ENCODE data around the gene PGGHG. TPM values are rescaled to one million over a fixed set of nuclear protein-coding genes. Genes with fewer than 3 reads are reported as not detected.
"Not testable (repeated sequence)": the region's sequence is repeated elsewhere in the genome, so short reads cannot be mapped to it uniquely, and the experiment has no call there.

PGGHG gene
- total and polyA plus RNA-seq, 3 experiments from 2014 or later = 9.8 to 81.2 (median 81.0) TPM

GRCh38 chr11:286977-287820 is 1.7 kb upstream of the PGGHG start:
- H3K27ac Mint-ChIP-seq = peak overlapping the region; percentile 93 to 99 (median 97)
- ChIA-PET POLR2A (interaction anchor here (0.6 to 5.6 kb wide), 13 partner anchors 9 to 79 kb away, joined by 4 to 62 read pairs (median 8); partner anchors contain the start of genes BET1L, NLRP6, PSMD13 and RIC8A), CTCF (interaction anchor here (0.8 to 4.3 kb wide), 10 partner anchors 18 to 164 kb away, joined by 3 to 25 read pairs (median 6); partner anchors contain the start of genes BET1L, IFITM2 and RIC8A)
- H3K9me3 Mint-ChIP-seq; H3K9me3 ChIP-seq (ENCODE audit: low read length); H3K27me3 Mint-ChIP-seq; H3K36me3 ChIP-seq (ENCODE audit: insufficient read depth, low read length); H3K27me3 ChIP-seq (ENCODE audit: insufficient read depth, low read length, poor library complexity, severe bottlenecking): not testable (repeated sequence)
- DNase-seq = peak; percentile 59 to 86 (median 73)
- peaks cover 3 to 38% (median 5%) of the 10 kb centered on the region in 3 donors for H3K36me3 Mint-ChIP-seq
- H3K27ac ChIP-seq (ENCODE audit: low read depth, low read length) = peak overlapping the region; percentile 79
- peak overlapping the region; percentile 94 to 99 (median 98) for H3K4me3 Mint-ChIP-seq
- peaks cover 36% of the 10 kb centered on the region for H3K4me1 ChIP-seq (ENCODE audit: insufficient read depth, low read length)
- peaks cover 40 to 72% (median 46%) of the 10 kb centered on the region in 3 donors for H3K4me1 Mint-ChIP-seq
- H3K4me3 ChIP-seq (ENCODE audit: low read length) = peak overlapping the region; percentile 74

- Histone ChIP-seq H3K27me3 (ENCODE audit: insufficient read depth, low read length, poor library complexity, severe bottlenecking) (no peaks in the 10 kb centered on the region), H3K4me3 (ENCODE audit: low read length) (peak overlapping the region; percentile 74), H3K36me3 (ENCODE audit: insufficient read depth, low read length) (no peaks in the 10 kb centered on the region), H3K9me3 (ENCODE audit: low read length) (no peaks in the 10 kb centered on the region), H3K4me1 (ENCODE audit: insufficient read depth, low read length) (peaks cover 28% of the 10 kb centered on the region), H3K27ac (ENCODE audit: low read depth, low read length) (peak overlapping the region; percentile 79)
- DNase-seq = peak in 3 of 5 donors; percentile 51 to 74 (median 69)
- H3K4me3 Mint-ChIP-seq = peak overlapping the region; percentile 94 to 99 (median 98)
- CTCF ChIA-PET = interaction anchor here (0.5 to 4.3 kb wide), 11 partner anchors 8 to 631 kb away, joined by 3 to 25 read pairs (median 5); partner anchors contain the start of genes BET1L, IFITM2 and RIC8A
- H3K27me3 Mint-ChIP-seq = peaks cover 0 to 9% of the 10 kb centered on the region in 2 donors
- H3K36me3 Mint-ChIP-seq = peaks cover under 1 to 39% (median 1%) of the 10 kb centered on the region in 3 donors
- H3K4me1 Mint-ChIP-seq = peaks cover 33 to 64% (median 39%) of the 10 kb centered on the region in 3 donors
- POLR2A ChIA-PET = interaction anchor here (0.6 to 5.6 kb wide), 12 partner anchors 8 to 119 kb away, joined by 4 to 62 read pairs (median 6); partner anchors contain the start of genes BET1L, NLRP6, PSMD13 and RIC8A
- no peaks in the 10 kb centered on the region for H3K9me3 Mint-ChIP-seq
- peak overlapping the region; percentile 93 to 99 (median 97) for H3K27ac Mint-ChIP-seq
Observed at GRCh38 chr11:287821-288477, 977 bp upstream of the PGGHG start.

- peaks cover 27% of the 10 kb centered on the region for H3K4me1 ChIP-seq (ENCODE audit: insufficient read depth, low read length)
- Mint-ChIP-seq H3K9me3 (no peaks in the 10 kb centered on the region), H3K4me3 (peak overlapping the region; percentile 80 to 94 (median 86)), H3K27ac (peak overlapping the region; percentile 90 to 99 (median 94)), H3K4me1 (peaks cover 25 to 54% (median 32%) of the 10 kb centered on the region in 3 donors), H3K27me3 (peaks cover 0 to 9% of the 10 kb centered on the region in 2 donors), H3K36me3 (peaks cover 0 to 45% (median 0%) of the 10 kb centered on the region in 3 donors)
- H3K4me3 ChIP-seq (ENCODE audit: low read length) = peak overlapping the region; percentile 45
- peak overlapping the region; percentile 61 for H3K27ac ChIP-seq (ENCODE audit: low read depth, low read length)
- ChIA-PET CTCF (interaction anchor here (0.7 to 4.3 kb wide), 6 partner anchors 8 to 73 kb away, joined by 3 to 24 read pairs (median 4); no protein-coding TSS in a partner anchor), POLR2A (interaction anchor here (1.0 to 5.6 kb wide), 8 partner anchors 9 to 118 kb away, joined by 3 to 62 read pairs (median 7); no protein-coding TSS in a partner anchor)
- peak; percentile 40 to 75 (median 70) for DNase-seq
- H3K9me3 ChIP-seq (ENCODE audit: low read length) = no peaks in the 10 kb centered on the region
- H3K27me3 ChIP-seq (ENCODE audit: insufficient read depth, low read length, poor library complexity, severe bottlenecking) = no peaks in the 10 kb centered on the region
- H3K36me3 ChIP-seq (ENCODE audit: insufficient read depth, low read length) = no peaks in the 10 kb centered on the region
Observed at GRCh38 chr11:289398-289711, 429 bp downstream of the PGGHG start.

GRCh38 chr11:289712-290620 is 1.0 kb downstream of the PGGHG start:
- H3K36me3 ChIP-seq (ENCODE audit: insufficient read depth, low read length) = no peaks in the 10 kb centered on the region
- CTCF ChIA-PET = interaction anchor here (0.7 to 4.3 kb wide), 5 partner anchors 9 to 83 kb away, joined by 3 to 24 read pairs (median 4); partner anchors contain the start of genes BET1L and RIC8A
- H3K4me3 Mint-ChIP-seq = peak overlapping the region; percentile 80 to 94 (median 86)
- no peaks in the 10 kb centered on the region for H3K9me3 ChIP-seq (ENCODE audit: low read length)
- POLR2A ChIA-PET = interaction anchor here (1.1 to 5.6 kb wide), 6 partner anchors 8 to 41 kb away, joined by 3 to 62 read pairs (median 8); no protein-coding TSS in a partner anchor
- DNase-seq = peak in 4 of 5 donors; percentile 34 to 70 (median 64)
- peaks cover 27% of the 10 kb centered on the region for H3K4me1 ChIP-seq (ENCODE audit: insufficient read depth, low read length)
- peaks cover 25 to 53% (median 32%) of the 10 kb centered on the region in 3 donors for H3K4me1 Mint-ChIP-seq
- H3K4me3 ChIP-seq (ENCODE audit: low read length) = peak overlapping the region; percentile 45
- H3K9me3 Mint-ChIP-seq = no peaks in the 10 kb centered on the region
- H3K27ac Mint-ChIP-seq = peak overlapping the region; percentile 90 to 99 (median 94)
- H3K27me3 Mint-ChIP-seq = peaks cover 0 to 9% of the 10 kb centered on the region in 2 donors
- peaks cover 0 to 50% (median 0%) of the 10 kb centered on the region in 3 donors for H3K36me3 Mint-ChIP-seq
- no peaks in the 10 kb centered on the region for H3K27me3 ChIP-seq (ENCODE audit: insufficient read depth, low read length, poor library complexity, severe bottlenecking)
- H3K27ac ChIP-seq (ENCODE audit: low read depth, low read length) = peak overlapping the region; percentile 61

- Mint-ChIP-seq H3K4me3 (peak overlapping the region; percentile 34 to 94 (median 80)), H3K27ac (peak overlapping the region; percentile 12 to 96 (median 72)), H3K4me1 (peaks cover 25 to 49% (median 29%) of the 10 kb centered on the region in 3 donors), H3K36me3 (peaks cover 0 to 50% (median 0%) of the 10 kb centered on the region in 3 donors), H3K9me3 (no peaks in the 10 kb centered on the region), H3K27me3 (peaks cover 0 to 9% of the 10 kb centered on the region in 2 donors)
- H3K9me3 ChIP-seq (ENCODE audit: low read length) = no peaks in the 10 kb centered on the region
- POLR2A ChIA-PET = interaction anchor here (0.6 to 5.6 kb wide), 4 partner anchors 8 to 505 kb away, joined by 5 to 62 read pairs (median 8); no protein-coding TSS in a partner anchor
- peaks cover 27% of the 10 kb centered on the region for H3K4me1 ChIP-seq (ENCODE audit: insufficient read depth, low read length)
- H3K36me3 ChIP-seq (ENCODE audit: insufficient read depth, low read length) = no peaks in the 10 kb centered on the region
- peak in 1 of 5 donors; percentile 52 for DNase-seq
- CTCF ChIA-PET = interaction anchor here (1.3 to 4.3 kb wide), 4 partner anchors 10 to 84 kb away, joined by 4 to 24 read pairs (median 8); partner anchors contain the start of genes BET1L and RIC8A
- H3K27me3 ChIP-seq (ENCODE audit: insufficient read depth, low read length, poor library complexity, severe bottlenecking) = no peaks in the 10 kb centered on the region
- H3K4me3 ChIP-seq (ENCODE audit: low read length) = no peak overlapping the region
- H3K27ac ChIP-seq (ENCODE audit: low read depth, low read length) = no peak overlapping the region
Observed at GRCh38 chr11:290621-291231, 1.8 kb downstream of the PGGHG start.

- Histone ChIP-seq H3K4me1 (ENCODE audit: insufficient read depth, low read length) (peaks cover 20% of the 10 kb centered on the region), H3K4me3 (ENCODE audit: low read length) (no peak overlapping the region), H3K27ac (ENCODE audit: low read depth, low read length) (no peak overlapping the region), H3K36me3 (ENCODE audit: insufficient read depth, low read length) (no peaks in the 10 kb centered on the region), H3K9me3 (ENCODE audit: low read length) (no peaks in the 10 kb centered on the region), H3K27me3 (ENCODE audit: insufficient read depth, low read length, poor library complexity, severe bottlenecking) (no peaks in the 10 kb centered on the region)
- CTCF ChIA-PET = interaction anchor here (1.5 to 4.3 kb wide), 3 partner anchors 14 to 84 kb away, joined by 4 to 24 read pairs (median 13); partner anchors contain the start of genes BET1L and RIC8A
- Mint-ChIP-seq H3K27me3 (peaks cover 0 to 9% of the 10 kb centered on the region in 2 donors), H3K36me3 (peaks cover 0 to 50% (median 0%) of the 10 kb centered on the region in 3 donors), H3K4me1 (peaks cover 21 to 42% (median 23%) of the 10 kb centered on the region in 3 donors), H3K4me3 (peak overlapping the region in 4 of 7 donors; percentile 38 to 88 (median 66)), H3K9me3 (no peaks in the 10 kb centered on the region), H3K27ac (peak overlapping the region; percentile 12 to 96 (median 65))
- POLR2A ChIA-PET = interaction anchor here (0.6 to 5.6 kb wide), 4 partner anchors 11 to 504 kb away, joined by 3 to 62 read pairs (median 6); no protein-coding TSS in a partner anchor
- DNase-seq = peak in 1 of 5 donors; percentile 46
Observed at GRCh38 chr11:291281-292210, 2.6 kb downstream of the PGGHG start.
